Dermis lymphatic vessel endothelial cell (primary cell): ENCODE results near the gene CHD9NB. TPM values are rescaled to one million over a fixed set of nuclear protein-coding genes. Genes with fewer than 3 reads are reported as not detected.

Source experiments
- total RNA-seq: library from RNA; depleted of rRNA; stranded (reverse); fragments of >200 nt; gene quantifications from 2 replicates; pipeline ENCODE4 v1.2.1, GENCODE V29; 2014

The CHD9NB gene
- total RNA-seq, result under 0.01 TPM in 2 replicates

DNA sequence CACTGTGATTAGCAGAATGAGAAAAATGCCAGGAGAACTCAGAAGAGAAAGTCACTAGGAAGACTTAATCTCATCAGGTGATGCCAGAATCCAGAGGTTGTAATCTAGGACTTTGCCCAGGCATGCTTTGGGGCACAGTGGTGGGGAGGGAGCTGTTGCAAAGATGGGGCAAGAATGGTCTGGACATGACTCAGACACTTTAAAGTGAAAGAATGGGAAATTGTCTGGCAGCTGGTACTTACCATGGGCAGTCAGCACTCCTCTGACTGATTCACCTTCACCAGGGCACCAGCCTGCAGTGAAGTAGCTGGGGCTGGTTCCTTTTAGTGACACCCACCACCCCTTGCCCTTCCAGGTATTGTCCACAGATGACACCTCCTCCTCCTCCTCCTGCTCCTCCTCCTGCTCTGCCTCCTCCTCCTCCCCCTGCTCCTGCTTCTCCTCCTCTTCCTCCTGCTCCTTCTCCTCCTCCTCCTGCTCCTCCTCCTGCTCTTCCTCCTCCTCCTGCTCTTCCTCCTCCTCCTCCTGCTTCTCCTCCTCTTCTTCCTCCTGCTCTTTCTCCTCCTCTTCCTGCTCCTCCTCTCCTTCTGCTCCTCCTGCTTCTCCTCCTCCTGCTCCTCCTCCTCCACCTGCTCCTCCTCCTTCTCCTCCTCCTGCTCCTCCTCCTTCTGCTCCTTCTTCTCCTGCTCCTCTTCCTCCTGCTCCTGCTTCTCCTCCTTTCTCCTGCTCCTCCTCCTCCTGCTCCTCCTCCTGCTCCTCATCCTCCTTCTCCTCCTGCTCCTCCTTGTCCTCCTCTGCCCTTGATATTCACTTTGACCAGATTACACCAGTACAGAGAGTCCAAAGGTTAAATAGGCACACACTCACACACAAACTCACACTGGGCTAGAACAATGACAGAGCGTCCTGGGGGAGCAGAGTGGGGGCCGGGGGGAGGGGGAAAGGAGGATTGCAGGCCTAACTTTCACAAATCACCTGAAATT is at the start of gene CHD9NB:
CHD9NB (minus strand) TSS at position 379 of the 983 bp plus-strand sequence. CDS start 8,739 bp downstream, outside the sequence.

DNA sequence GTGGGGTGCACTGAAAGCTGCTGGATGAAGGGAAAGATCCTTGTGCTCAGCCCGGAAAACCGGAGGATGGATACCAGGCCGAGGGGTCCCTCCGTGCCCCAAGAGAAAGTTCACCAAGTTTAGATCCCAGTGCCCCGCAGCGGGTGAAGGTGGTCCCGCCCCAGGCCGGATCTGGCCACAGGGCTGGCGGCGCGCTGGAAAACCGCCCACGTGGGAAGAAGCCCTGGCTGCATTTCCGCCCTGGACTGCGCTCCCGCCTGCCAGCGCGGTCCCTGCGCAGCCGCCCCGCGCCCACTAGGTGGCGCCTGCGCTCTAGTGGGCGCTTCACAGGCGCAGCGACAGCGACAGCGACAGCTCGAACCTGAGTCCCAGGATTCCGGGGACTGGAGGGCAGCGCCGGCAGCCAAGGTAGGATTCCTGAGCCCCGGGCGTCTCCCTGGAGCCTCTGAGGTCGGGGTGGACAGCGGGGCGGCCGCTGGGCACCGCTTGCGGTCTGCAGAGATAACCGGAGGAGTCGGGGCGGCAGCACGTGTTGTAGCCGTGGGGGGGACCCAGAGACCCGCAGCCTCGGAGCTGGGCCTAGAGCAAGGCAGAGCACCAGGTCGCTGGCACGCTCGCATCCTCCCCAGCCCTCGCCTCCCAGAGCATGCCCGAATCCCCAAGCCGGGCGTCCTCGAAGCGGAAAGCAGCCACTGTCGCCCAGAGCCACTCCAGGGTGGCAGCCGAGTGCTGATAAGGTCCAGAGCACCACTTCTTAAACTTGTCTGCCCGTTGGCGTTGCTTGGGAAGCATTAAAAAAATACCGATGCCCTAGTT is 2.2 kb upstream of the CHD9NB start, which contains the start of gene CHD9:
CHD9 (plus strand) TSS at position 322 of the 816 bp plus-strand sequence. CDS start 101,099 bp downstream, outside the sequence.

Other genes with a start within 250 kb of the CHD9NB start
- gene CHD9, start 2.1 kb upstream of the CHD9NB start, total RNA-seq, result 26.7 and 34.6 TPM in 2 replicates